Measurements from ENCODE around the gene CAST.

Gene CAST

GRCh38 chr5:96641368-96642280 is 20.6 kb upstream of the CAST start:
- FAIRE-seq (no peak), DNase-seq (ENCODE audit: insufficient read length, low spot score) (no peak)
- TF ChIP-seq POLR2A (IDR thresholded peaks at IDR 0.05; ENCODE audit: low read depth, low read length): no peak
- TF ChIP-seq PAX5 (IDR thresholded peaks at IDR 0.05; ENCODE audit: insufficient read depth, low read length, severe bottlenecking): no peak
- no peak for TF ChIP-seq TAF1 (IDR thresholded peaks at IDR 0.05; ENCODE audit: low read depth, low read length)
- no peak for TF ChIP-seq SPI1 (IDR thresholded peaks at IDR 0.05; ENCODE audit: low read depth, low read length)

GRCh38 chr5:96642281-96642640 is 19.9 kb upstream of the CAST start:
- TF ChIP-seq TAF1 (IDR thresholded peaks at IDR 0.05; ENCODE audit: low read depth, low read length) (no peak), POLR2A (IDR thresholded peaks at IDR 0.05; ENCODE audit: low read depth, low read length) (no peak), POU2F2 (IDR thresholded peaks at IDR 0.05; ENCODE audit: low read depth, low read length) (no peak), SPI1 (IDR thresholded peaks at IDR 0.05; ENCODE audit: low read depth, low read length) (no peak), POLR2AphosphoS5 (IDR thresholded peaks at IDR 0.05; ENCODE audit: low read depth, low read length) (no peak), PAX5 (IDR thresholded peaks at IDR 0.05; ENCODE audit: insufficient read depth, low read length, severe bottlenecking) (no peak)
- FAIRE-seq (no peak), DNase-seq (ENCODE audit: insufficient read length, low spot score) (no peak)

- DNase-seq (ENCODE audit: insufficient read length, low spot score) (no peak), FAIRE-seq (no peak)
- TF ChIP-seq POLR2AphosphoS5 (IDR thresholded peaks at IDR 0.05; ENCODE audit: low read depth, low read length) (no peak), TAF1 (IDR thresholded peaks at IDR 0.05; ENCODE audit: low read depth, low read length) (no peak), POU2F2 (IDR thresholded peaks at IDR 0.05; ENCODE audit: low read depth, low read length) (no peak), POLR2A (IDR thresholded peaks at IDR 0.05; ENCODE audit: low read depth, low read length) (no peak), SPI1 (IDR thresholded peaks at IDR 0.05; ENCODE audit: low read depth, low read length) (no peak), PAX5 (IDR thresholded peaks at IDR 0.05; ENCODE audit: insufficient read depth, low read length, severe bottlenecking) (no peak)
These were observed 17.1 kb upstream of the CAST start for GRCh38 chr5:96645091-96645490.

GRCh38 chr5:96648023-96648422 is 14.2 kb upstream of the CAST start:
- FAIRE-seq (no peak), DNase-seq (ENCODE audit: insufficient read length, low spot score) (no peak)
- TF ChIP-seq SPI1 (IDR thresholded peaks at IDR 0.05; ENCODE audit: low read depth, low read length) (peak; percentile 92), TAF1 (IDR thresholded peaks at IDR 0.05; ENCODE audit: low read depth, low read length) (no peak), PAX5 (IDR thresholded peaks at IDR 0.05; ENCODE audit: insufficient read depth, low read length, severe bottlenecking) (no peak)

- DNase-seq (ENCODE audit: insufficient read length, low spot score): no peak
- TF ChIP-seq PAX5 (IDR thresholded peaks at IDR 0.05; ENCODE audit: insufficient read depth, low read length, severe bottlenecking) (no peak), POLR2AphosphoS5 (IDR thresholded peaks at IDR 0.05; ENCODE audit: low read depth, low read length) (no peak), TAF1 (IDR thresholded peaks at IDR 0.05; ENCODE audit: low read depth, low read length) (no peak), POLR2A (IDR thresholded peaks at IDR 0.05; ENCODE audit: low read depth, low read length) (no peak)
These were observed 13.6 kb upstream of the CAST start for GRCh38 chr5:96648593-96648992.

GRCh38 chr5:96649251-96649662 is 12.9 kb upstream of the CAST start:
- DNase-seq (ENCODE audit: insufficient read length, low spot score) (no peak), FAIRE-seq (no peak)
- TF ChIP-seq PAX5 (IDR thresholded peaks at IDR 0.05; ENCODE audit: insufficient read depth, low read length, severe bottlenecking): no peak
- TF ChIP-seq POU2F2 (IDR thresholded peaks at IDR 0.05; ENCODE audit: low read depth, low read length): no peak
- TF ChIP-seq SPI1 (IDR thresholded peaks at IDR 0.05; ENCODE audit: low read depth, low read length): no peak
- TF ChIP-seq TAF1 (IDR thresholded peaks at IDR 0.05; ENCODE audit: low read depth, low read length): no peak
- no peak for TF ChIP-seq POLR2A (IDR thresholded peaks at IDR 0.05; ENCODE audit: low read depth, low read length)
- no peak for TF ChIP-seq POLR2AphosphoS5 (IDR thresholded peaks at IDR 0.05; ENCODE audit: low read depth, low read length)

More at GRCh38 chr5:96648593-96648992, 13.6 kb upstream of the CAST start:
- peak; percentile 26 for FAIRE-seq

- TF ChIP-seq SPI1 (IDR thresholded peaks at IDR 0.05; ENCODE audit: low read depth, low read length) (peak; percentile 42; the same call in 1 of the 2 replicates), TAF1 (IDR thresholded peaks at IDR 0.05; ENCODE audit: low read depth, low read length) (no peak)
These were observed 12.3 kb upstream of the CAST start for GRCh38 chr5:96649681-96650540.

GRCh38 chr5:96651047-96651446 is 11.1 kb upstream of the CAST start:
- DNase-seq (ENCODE audit: insufficient read length, low spot score) (no peak), FAIRE-seq (peak; percentile 59)
- TF ChIP-seq POU2F2 (IDR thresholded peaks at IDR 0.05; ENCODE audit: low read depth, low read length) (no peak), POLR2A (IDR thresholded peaks at IDR 0.05; ENCODE audit: low read depth, low read length) (no peak), POLR2AphosphoS5 (IDR thresholded peaks at IDR 0.05; ENCODE audit: low read depth, low read length) (no peak), SPI1 (IDR thresholded peaks at IDR 0.05; ENCODE audit: low read depth, low read length) (peak; percentile 63)

More at GRCh38 chr5:96649681-96650540, 12.3 kb upstream of the CAST start:
- no peak for DNase-seq (ENCODE audit: insufficient read length, low spot score)
- FAIRE-seq: no peak

- no peak for FAIRE-seq
- DNase-seq (ENCODE audit: insufficient read length, low spot score): no peak
These were observed 10.0 kb upstream of the CAST start for GRCh38 chr5:96651948-96652753.

More at GRCh38 chr5:96651948-96652753, 10.0 kb upstream of the CAST start:
- TF ChIP-seq TAF1 (IDR thresholded peaks at IDR 0.05; ENCODE audit: low read depth, low read length) (no peak), POU2F2 (IDR thresholded peaks at IDR 0.05; ENCODE audit: low read depth, low read length) (no peak), SPI1 (IDR thresholded peaks at IDR 0.05; ENCODE audit: low read depth, low read length) (no peak), POLR2AphosphoS5 (IDR thresholded peaks at IDR 0.05; ENCODE audit: low read depth, low read length) (no peak), PAX5 (IDR thresholded peaks at IDR 0.05; ENCODE audit: insufficient read depth, low read length, severe bottlenecking) (no peak)

Measured in GM12891 (cell line).